Brain microvascular endothelial cell (primary cell): ENCODE measurements around the gene GDF7.
A peak's percentile ranks its signal among the peaks of the same experiment; 100 is the strongest.

Experiments
- DNase-seq: peaks from one replicate; pipeline ENCODE4 v3.0.0-alpha.2; 2020
- H3K27ac ChIP-seq: fragments of 250-450 bp; sonication (Bioruptor Pico); 2 replicates; pipeline ENCODE4 v1.5.1; 2020; ENCODE audit warnings: mild to moderate bottlenecking, moderate library complexity
- H3K27me3 ChIP-seq: fragments of 250-450 bp; sonication (Bioruptor Pico); replicated peaks from 2 replicates; pipeline ENCODE4 v1.5.1; 2020; ENCODE audit warnings: mild to moderate bottlenecking
- H3K36me3 ChIP-seq: fragments of 250-450 bp; sonication (Bioruptor Pico); replicated peaks from 2 replicates; pipeline ENCODE4 v1.5.1; 2020; ENCODE audit warnings: mild to moderate bottlenecking
- H3K4me3 ChIP-seq: 2 replicates; pipeline ENCODE4 v1.5.1; 2011; ENCODE audit warnings: low read depth, mild to moderate bottlenecking, control low read depth, low read length, moderate library complexity
- in situ Hi-C: cut with HindIII; loops from 2 replicates; pipeline ENCODE4 v1.10.0; 2017; ENCODE audit warnings: low sequenced_read_pairs, low pct_ligation_motif_present
- TF ChIP-seq, protein P1 (sequence below): IDR thresholded peaks from 2 replicates; pipeline ENCODE4 v1.5.1; 2011; ENCODE audit warnings: low read depth, mild to moderate bottlenecking, moderate library complexity, low read length, control low read depth, inconsistent platforms; ENCODE audit errors: missing control alignments

GDF7 gene

DNA sequence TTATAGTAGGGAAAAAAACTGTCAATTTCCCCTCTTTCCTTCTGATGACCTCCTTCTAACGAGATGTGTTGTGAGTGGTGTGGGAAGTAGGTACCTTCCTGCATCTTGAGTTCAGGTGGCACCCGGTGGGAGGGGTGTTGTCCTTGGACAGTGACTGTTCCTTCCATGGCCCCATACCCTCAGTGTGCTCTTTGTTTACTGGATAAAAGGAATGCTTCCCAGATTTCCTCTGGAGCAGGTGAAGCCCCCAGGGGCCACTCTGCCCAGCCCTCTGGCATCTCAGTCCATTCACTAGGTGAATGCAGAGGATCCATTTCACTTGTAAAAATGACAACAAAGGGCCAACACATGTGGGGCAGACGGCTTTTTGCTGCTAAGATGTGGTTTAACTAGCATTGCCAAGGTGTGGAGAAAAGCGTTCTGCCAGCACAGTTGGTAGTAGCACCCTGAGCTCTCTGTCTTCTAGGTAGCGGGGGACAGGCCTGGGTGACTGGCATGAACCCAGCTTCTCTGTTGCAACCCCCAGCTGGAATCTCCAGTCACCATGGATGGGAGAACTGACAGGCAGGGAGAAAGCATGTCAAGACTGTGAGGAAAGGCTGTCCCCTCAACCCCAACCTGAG lies 6.9 kb downstream of the GDF7 start:
- TF ChIP-seq, protein P1, sequence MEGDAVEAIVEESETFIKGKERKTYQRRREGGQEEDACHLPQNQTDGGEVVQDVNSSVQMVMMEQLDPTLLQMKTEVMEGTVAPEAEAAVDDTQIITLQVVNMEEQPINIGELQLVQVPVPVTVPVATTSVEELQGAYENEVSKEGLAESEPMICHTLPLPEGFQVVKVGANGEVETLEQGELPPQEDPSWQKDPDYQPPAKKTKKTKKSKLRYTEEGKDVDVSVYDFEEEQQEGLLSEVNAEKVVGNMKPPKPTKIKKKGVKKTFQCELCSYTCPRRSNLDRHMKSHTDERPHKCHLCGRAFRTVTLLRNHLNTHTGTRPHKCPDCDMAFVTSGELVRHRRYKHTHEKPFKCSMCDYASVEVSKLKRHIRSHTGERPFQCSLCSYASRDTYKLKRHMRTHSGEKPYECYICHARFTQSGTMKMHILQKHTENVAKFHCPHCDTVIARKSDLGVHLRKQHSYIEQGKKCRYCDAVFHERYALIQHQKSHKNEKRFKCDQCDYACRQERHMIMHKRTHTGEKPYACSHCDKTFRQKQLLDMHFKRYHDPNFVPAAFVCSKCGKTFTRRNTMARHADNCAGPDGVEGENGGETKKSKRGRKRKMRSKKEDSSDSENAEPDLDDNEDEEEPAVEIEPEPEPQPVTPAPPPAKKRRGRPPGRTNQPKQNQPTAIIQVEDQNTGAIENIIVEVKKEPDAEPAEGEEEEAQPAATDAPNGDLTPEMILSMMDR: no peak
- in situ Hi-C loops: no loop called here
- no peak for DNase-seq
- Histone ChIP-seq H3K4me3 (no peak overlapping the region), H3K27ac (no peak overlapping the region), H3K36me3 (no peaks in the 10 kb centered on the region), H3K27me3 (peaks cover 29% of the 10 kb centered on the region)

DNA sequence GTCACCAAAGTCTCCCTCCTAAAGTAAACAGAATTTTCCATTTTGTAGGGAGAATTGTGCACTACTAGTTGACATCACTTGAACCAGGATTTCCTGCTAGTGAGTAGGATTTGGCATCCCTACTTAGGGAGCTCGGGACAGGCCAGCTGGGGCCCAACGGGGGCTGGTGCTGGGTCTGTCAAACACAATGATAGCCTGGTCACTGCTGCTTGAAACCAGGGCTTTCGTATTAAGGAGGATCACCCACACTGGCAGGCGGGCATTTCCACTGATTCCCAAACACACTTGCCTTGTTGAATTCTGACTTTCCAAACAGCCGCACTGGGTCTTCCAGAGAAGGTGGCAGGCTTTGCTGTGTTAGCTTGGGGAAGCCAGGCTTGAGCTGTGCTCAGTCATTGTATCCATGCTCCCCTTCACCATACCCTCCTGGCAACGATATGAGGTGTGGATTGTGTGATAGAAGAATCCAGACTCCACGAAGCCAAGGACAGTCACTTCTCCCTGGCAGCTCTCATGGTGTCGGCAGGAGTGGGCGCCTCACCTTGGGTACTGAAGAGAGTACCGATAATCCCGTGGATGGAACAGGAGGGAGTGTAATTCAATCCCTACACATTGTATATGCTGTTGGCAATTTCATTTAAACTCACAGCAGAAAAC lies 7.5 kb downstream of the GDF7 start:
- DNase-seq: no peak
- H3K4me3 ChIP-seq: no peak overlapping the region
- in situ Hi-C loops: no loop called here
- TF ChIP-seq, protein P1: no peak
- no peaks in the 10 kb centered on the region for H3K36me3 ChIP-seq
- H3K27ac ChIP-seq: no peak overlapping the region
- peaks cover 27% of the 10 kb centered on the region for H3K27me3 ChIP-seq

DNA sequence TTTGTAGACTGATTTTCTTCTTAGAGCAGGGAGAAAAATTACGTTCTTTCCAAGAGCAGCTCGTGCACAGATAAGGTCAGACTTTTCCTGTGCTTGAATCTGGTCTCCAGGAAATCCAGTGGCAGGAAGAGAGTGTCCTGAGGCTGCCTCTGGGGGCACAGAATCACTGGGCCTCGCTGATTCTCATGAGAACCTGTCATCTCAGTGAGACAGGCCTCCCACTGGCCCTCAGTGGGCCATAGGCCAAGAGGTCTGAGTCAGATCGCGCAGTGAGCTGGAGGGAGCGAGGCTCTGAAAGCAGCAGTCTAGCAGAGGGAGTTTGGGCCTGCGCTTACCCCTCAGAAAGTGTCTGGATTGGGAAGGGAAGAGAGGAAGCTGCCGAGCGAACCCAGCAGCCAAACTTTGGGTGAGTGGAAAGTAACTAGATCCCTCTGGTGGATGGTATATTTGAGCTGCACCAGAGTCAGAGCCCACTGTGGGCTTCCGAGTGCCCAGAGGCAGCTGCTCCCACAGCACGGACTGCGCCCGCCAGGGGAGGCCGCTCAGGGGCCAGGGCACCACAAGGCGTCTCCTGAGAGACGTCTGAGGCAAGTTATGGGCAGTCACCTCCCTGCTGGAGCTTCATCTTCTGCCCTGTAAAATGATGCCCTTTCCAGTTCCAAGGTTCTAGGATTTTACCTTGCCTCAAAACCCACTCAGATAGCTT lies 8.2 kb downstream of the GDF7 start:
- no peak overlapping the region for H3K4me3 ChIP-seq
- H3K27ac ChIP-seq: no peak overlapping the region
- peak; percentile 78 for DNase-seq
- no peaks in the 10 kb centered on the region for H3K36me3 ChIP-seq
- TF ChIP-seq, protein P1: no peak
- H3K27me3 ChIP-seq: peaks cover 20% of the 10 kb centered on the region
- in situ Hi-C loops: loop anchor here (25.0 kb wide), 1 partner anchor 287 kb away; no protein-coding TSS in a partner anchor

DNA sequence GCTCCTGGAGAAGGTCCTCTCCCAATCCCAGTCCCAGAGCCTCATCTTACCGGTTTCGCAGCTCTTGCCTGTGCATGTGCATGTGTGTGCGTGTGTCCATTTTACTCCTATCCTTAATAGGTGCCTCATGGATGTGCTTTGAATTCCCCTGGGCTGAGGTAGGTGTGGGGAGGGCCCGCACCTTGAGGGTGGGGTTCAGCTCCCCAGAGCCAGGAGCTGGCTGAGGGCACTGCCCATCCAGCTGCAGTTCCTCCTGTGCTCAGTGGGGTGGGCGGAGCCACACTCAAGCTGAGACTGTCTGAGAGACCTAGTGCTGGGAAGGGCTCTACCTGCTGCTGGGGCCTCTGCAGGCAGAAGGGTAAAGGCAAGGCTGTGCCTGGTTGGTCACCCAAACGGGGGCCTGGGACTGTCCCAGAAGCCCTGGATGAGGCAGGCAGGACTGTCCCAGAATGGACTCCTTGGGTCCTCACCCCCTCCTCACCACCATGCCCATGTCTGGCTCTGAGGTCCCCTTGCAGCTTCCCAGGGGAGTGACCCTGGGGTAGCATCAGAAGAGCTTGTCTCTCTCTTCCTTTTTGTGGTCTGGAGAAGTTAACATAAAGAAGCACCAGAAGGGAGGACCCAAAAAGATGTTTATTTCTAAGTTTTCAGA lies 8.9 kb downstream of the GDF7 start:
- no peak for DNase-seq
- in situ Hi-C loops: loop anchor here (25.0 kb wide), 1 partner anchor 286 kb away; no protein-coding TSS in a partner anchor
- peaks cover 13% of the 10 kb centered on the region for H3K27me3 ChIP-seq
- TF ChIP-seq, protein P1: peak; percentile 7
- no peak overlapping the region for H3K4me3 ChIP-seq
- no peaks in the 10 kb centered on the region for H3K36me3 ChIP-seq
- no peak overlapping the region for H3K27ac ChIP-seq

DNA sequence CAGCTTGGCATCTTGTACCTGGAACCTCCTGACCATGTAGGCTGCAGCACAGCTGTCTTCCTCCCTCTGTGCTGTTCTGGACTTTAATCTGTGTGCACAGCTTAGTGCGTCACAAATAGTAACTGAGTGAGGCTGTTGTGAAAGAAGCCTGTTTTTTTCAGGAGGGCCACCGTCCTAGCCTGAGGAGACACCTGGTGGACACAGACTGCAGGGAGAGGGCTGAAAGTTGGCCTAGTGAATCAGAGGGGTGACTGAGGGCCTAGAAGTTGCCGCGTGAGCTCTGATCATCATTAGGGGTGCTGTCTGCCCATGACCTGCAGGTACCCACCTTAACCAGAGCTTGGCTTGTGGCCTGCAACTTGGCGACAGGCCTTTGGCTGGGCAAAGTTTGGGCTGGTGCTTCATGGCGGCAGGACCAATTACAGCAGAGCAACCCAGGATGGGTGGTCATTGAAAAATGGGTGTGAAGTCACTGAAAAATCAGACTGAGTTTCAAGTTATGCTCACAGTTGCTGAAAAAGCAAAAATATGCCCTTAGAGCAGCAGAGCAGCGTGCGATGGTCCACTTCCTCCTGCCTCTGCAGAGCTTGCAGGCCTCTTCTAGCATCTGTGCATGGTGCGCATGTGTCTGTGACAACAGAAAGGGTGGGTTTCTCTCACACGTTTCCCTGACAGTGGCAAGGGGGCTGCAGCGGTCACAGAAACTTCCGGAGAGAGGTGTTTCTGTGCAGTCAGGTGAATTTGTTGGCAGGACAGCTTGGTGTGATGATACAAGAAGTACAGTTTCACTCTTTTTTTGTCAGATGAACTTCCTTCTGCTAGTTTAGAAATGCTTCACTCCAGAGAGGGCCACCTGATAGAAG lies 9.6 kb downstream of the GDF7 start:
- H3K4me3 ChIP-seq: no peak overlapping the region
- in situ Hi-C loops: loop anchor here (25.0 kb wide), 1 partner anchor 286 kb away; no protein-coding TSS in a partner anchor
- TF ChIP-seq, protein P1: no peak
- no peak for DNase-seq
- peaks cover 6% of the 10 kb centered on the region for H3K27me3 ChIP-seq
- no peak overlapping the region for H3K27ac ChIP-seq
- H3K36me3 ChIP-seq: no peaks in the 10 kb centered on the region
